ENCODE data around the gene RXRA. TPM values are rescaled to one million over a fixed set of nuclear protein-coding genes. Genes with fewer than 3 reads are reported as not detected.

RXRA gene
- total RNA-seq, 1 experiment from 2014 or later: 29.9 TPM

DNA sequence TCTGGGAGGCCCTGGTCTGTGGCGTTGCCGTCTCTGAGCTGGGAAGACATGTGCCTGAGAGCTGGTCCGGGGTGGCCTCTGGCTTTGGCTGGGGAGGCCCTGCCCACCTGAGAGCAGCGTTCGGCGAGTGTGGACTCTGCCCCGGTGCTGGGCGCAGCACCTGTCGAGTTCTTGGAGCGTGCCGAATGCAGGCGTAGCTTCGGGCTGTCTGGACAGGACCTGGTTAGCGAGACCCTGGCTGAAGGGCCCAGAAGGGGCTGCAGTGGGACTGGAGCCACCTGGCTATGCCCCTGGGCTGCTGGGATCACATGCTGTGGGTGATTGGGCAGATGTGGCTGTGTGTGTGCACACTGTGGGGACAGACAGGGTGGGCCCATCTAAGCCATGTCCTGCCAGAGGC is 56.5 kb downstream of the RXRA start:
- no peak overlapping the region; the same call in 1 of the 2 replicates for H3K14ac ChIP-seq (ENCODE audit: insufficient read depth, low read length)
- H4K5ac ChIP-seq (ENCODE audit: insufficient read length, low read depth, low read length): no peak overlapping the region
- H3K4me1 ChIP-seq (ENCODE audit: insufficient read depth, low read length): no peaks in the 10 kb centered on the region
- no peak overlapping the region for H3K18ac ChIP-seq (ENCODE audit: insufficient read length, low read depth, low read length)
- H3K79me2 ChIP-seq (ENCODE audit: insufficient read depth, low read length): no peaks in the 10 kb centered on the region; the same call in 1 of the 2 replicates
- peaks cover 5 to 21% of the 10 kb centered on the region in 2 experiments for H3K4me1 Mint-ChIP-seq
- peaks cover 2% of the 10 kb centered on the region for H4K20me1 ChIP-seq (ENCODE audit: control insufficient read depth, insufficient read depth, insufficient read length)
- H3K23ac ChIP-seq (ENCODE audit: insufficient read length, low read depth, low read length): no peak overlapping the region
- H3K4me3 Mint-ChIP-seq: no peak overlapping the region
- DNase-seq: no peak
- H2BK20ac ChIP-seq (ENCODE audit: low read depth, low read length, poor library complexity, severe bottlenecking): no peak overlapping the region
- no peak overlapping the region for H3K4ac ChIP-seq (ENCODE audit: low read depth, low read length)
- no peak overlapping the region for H3K56ac ChIP-seq (ENCODE audit: insufficient read length, low read depth, low read length)
- no peak overlapping the region for H3K9ac ChIP-seq (ENCODE audit: extremely low read depth, insufficient read length, low read length)
- H3K27me3 Mint-ChIP-seq (ENCODE audit: low read depth): no peaks in the 10 kb centered on the region
- H2AK5ac ChIP-seq (ENCODE audit: insufficient read length, low read length): no peak overlapping the region
- H4K91ac ChIP-seq (ENCODE audit: insufficient read length, low read depth, low read length): no peak overlapping the region
- no peak overlapping the region for H3K4me2 ChIP-seq (ENCODE audit: insufficient read depth, insufficient read length, low read length)
- no peaks in the 10 kb centered on the region for H3K27me3 ChIP-seq (ENCODE audit: insufficient read depth, low read length)
- H2AFZ ChIP-seq (ENCODE audit: low read length): no peak overlapping the region
- no peak overlapping the region for H3K27ac ChIP-seq (ENCODE audit: insufficient read length, low read depth, low read length)
- TF ChIP-seq, protein P1, sequence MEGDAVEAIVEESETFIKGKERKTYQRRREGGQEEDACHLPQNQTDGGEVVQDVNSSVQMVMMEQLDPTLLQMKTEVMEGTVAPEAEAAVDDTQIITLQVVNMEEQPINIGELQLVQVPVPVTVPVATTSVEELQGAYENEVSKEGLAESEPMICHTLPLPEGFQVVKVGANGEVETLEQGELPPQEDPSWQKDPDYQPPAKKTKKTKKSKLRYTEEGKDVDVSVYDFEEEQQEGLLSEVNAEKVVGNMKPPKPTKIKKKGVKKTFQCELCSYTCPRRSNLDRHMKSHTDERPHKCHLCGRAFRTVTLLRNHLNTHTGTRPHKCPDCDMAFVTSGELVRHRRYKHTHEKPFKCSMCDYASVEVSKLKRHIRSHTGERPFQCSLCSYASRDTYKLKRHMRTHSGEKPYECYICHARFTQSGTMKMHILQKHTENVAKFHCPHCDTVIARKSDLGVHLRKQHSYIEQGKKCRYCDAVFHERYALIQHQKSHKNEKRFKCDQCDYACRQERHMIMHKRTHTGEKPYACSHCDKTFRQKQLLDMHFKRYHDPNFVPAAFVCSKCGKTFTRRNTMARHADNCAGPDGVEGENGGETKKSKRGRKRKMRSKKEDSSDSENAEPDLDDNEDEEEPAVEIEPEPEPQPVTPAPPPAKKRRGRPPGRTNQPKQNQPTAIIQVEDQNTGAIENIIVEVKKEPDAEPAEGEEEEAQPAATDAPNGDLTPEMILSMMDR (conservative IDR thresholded peaks at IDR 0.05): no peak
- H3K79me1 ChIP-seq (ENCODE audit: insufficient read depth, low read depth, low read length, poor library complexity, severe bottlenecking): no peaks in the 10 kb centered on the region
- no peaks in the 10 kb centered on the region for H3K23me2 ChIP-seq (ENCODE audit: insufficient read length, low read depth, low read length, poor library complexity, severe bottlenecking)
- H4K8ac ChIP-seq (replicated peaks; ENCODE audit: insufficient read length, low read depth, low read length): no peak overlapping the region
- no peaks in the 10 kb centered on the region for H3K9me3 Mint-ChIP-seq
- no peak overlapping the region for H3K27ac Mint-ChIP-seq
- H3T11ph ChIP-seq (ENCODE audit: low read length): no peak overlapping the region
- H2BK5ac ChIP-seq (ENCODE audit: insufficient read length, low read length): no peak overlapping the region
- H2BK12ac ChIP-seq (ENCODE audit: insufficient read length, low read depth, low read length): no peak overlapping the region
- H3K36me3 Mint-ChIP-seq (ENCODE audit: insufficient read depth in 1 of 3, low read depth in 3 of 3): no peaks in the 10 kb centered on the region; a peak in 2 of 7 replicates
- no peaks in the 10 kb centered on the region for H3K9me3 ChIP-seq (ENCODE audit: control insufficient read depth, low read depth, low read length)
- WGBS (ENCODE audit: extremely low coverage, insufficient read length, low lambda C conversion rate): no CpG with 5 or more reads among the region's 14 CpGs
- no peak overlapping the region for H2BK15ac ChIP-seq (ENCODE audit: low read depth, low read length)
- no peak overlapping the region for H2BK120ac ChIP-seq (ENCODE audit: low read depth, low read length, poor library complexity, severe bottlenecking)
